HG02938 (cell line): ENCODE results near the gene EEPD1.

Source experiments
- ATAC-seq: cut with Tn5 transposase; IDR thresholded peaks from one replicate; pipeline ENCODE4 v1.9.1; 2021; ENCODE audit warnings: mild to moderate bottlenecking, moderate library complexity; ENCODE audit not compliant: unreplicated experiment

EEPD1 gene

GRCh38 chr7:36154255-36155212 is 1.5 kb downstream of the EEPD1 start:
- ATAC-seq: no peak

GRCh38 chr7:36155811-36156361 is 2.8 kb downstream of the EEPD1 start:
- ATAC-seq: no peak

GRCh38 chr7:36157527-36158320 is 4.7 kb downstream of the EEPD1 start:
- no peak for ATAC-seq

- ATAC-seq: no peak
Measured at GRCh38 chr7:36158321-36158605, 5.2 kb downstream of the EEPD1 start.

- ATAC-seq: no peak
Measured at GRCh38 chr7:36159618-36160017, 6.6 kb downstream of the EEPD1 start.

GRCh38 chr7:36160313-36160712 is 7.3 kb downstream of the EEPD1 start:
- no peak for ATAC-seq

- ATAC-seq: no peak
Measured at GRCh38 chr7:36161996-36162395, 8.9 kb downstream of the EEPD1 start.

- no peak for ATAC-seq
Measured at GRCh38 chr7:36165059-36165458, 12.0 kb downstream of the EEPD1 start.

- ATAC-seq: no peak
Measured at GRCh38 chr7:36165802-36166201, 12.7 kb downstream of the EEPD1 start.

- no peak for ATAC-seq
Measured at GRCh38 chr7:36167403-36168050, 14.5 kb downstream of the EEPD1 start.

GRCh38 chr7:36171503-36171902 is 18.4 kb downstream of the EEPD1 start:
- peak; percentile 41 for ATAC-seq

GRCh38 chr7:36175886-36176285 is 22.8 kb downstream of the EEPD1 start:
- no peak for ATAC-seq

GRCh38 chr7:36176697-36177096 is 23.6 kb downstream of the EEPD1 start:
- ATAC-seq: no peak

GRCh38 chr7:36180121-36180520 is 27.1 kb downstream of the EEPD1 start:
- ATAC-seq: no peak

- ATAC-seq: no peak
Measured at GRCh38 chr7:36181668-36182067, 28.6 kb downstream of the EEPD1 start.

- no peak for ATAC-seq
Measured at GRCh38 chr7:36182854-36183604, 30.0 kb downstream of the EEPD1 start.

- no peak for ATAC-seq
Measured at GRCh38 chr7:36185092-36185491, 32.0 kb downstream of the EEPD1 start.

GRCh38 chr7:36185756-36186155 is 32.7 kb downstream of the EEPD1 start:
- no peak for ATAC-seq

GRCh38 chr7:36186359-36187121 is 33.5 kb downstream of the EEPD1 start:
- no peak for ATAC-seq

GRCh38 chr7:36188266-36188665 is 35.2 kb downstream of the EEPD1 start:
- ATAC-seq: no peak
